Esophagus muscularis mucosa (tissue), 4 donors: ENCODE measurements around the gene TRIM29. TPM values are rescaled to one million over a fixed set of nuclear protein-coding genes. Genes with fewer than 3 reads are reported as not detected.

Source experiments
- DNase-seq: peaks from one replicate; pipeline ENCODE4 v3.0.0-alpha.2; 2017; ENCODE audit errors: extremely low spot score
- H3K27ac ChIP-seq, 4 donors: fragments of 200-600 bp; sonication (generic); replicated peaks in 1 of 4; 1 replicate in 3 of 4; 2 replicates in 1 of 4; pipeline ENCODE4 v1.5.1; 2016 to 2019; ENCODE audit warnings: mild to moderate bottlenecking in 1 of 4
- H3K27me3 ChIP-seq, 4 donors: fragments of 200-600 bp; sonication (generic); one replicate each; pipeline versions ENCODE4 v1.5.1 to v1.6.0; 2016 to 2019
- H3K36me3 ChIP-seq, 4 donors: fragments of 200-600 bp; sonication (generic); one replicate each; pipeline ENCODE4 v1.5.1; 2016 to 2019
- H3K4me1 ChIP-seq, 4 donors: fragments of 200-600 bp; sonication (generic); one replicate each; pipeline ENCODE4 v1.5.1; 2016 to 2019
- H3K4me3 ChIP-seq, 4 donors: fragments of 200-600 bp; sonication (generic); 1 replicate in 2 of 4; 2 replicates in 2 of 4; pipeline ENCODE4 v1.5.1; 2016 to 2019; ENCODE audit warnings: mild to moderate bottlenecking in 4 of 4, moderate library complexity in 1 of 4
- H3K9me3 ChIP-seq, 4 donors: fragments of 200-600 bp; sonication (generic); 1 replicate in 3 of 4; 2 replicates in 1 of 4; pipeline ENCODE4 v1.5.1; 2016 to 2019
- EP300 ChIP-seq: sonication (generic); formaldehyde crosslinking; IDR thresholded peaks from one replicate; pipeline ENCODE4 v1.6.1; 2017; ENCODE audit warnings: antibody characterized with exemption
- POLR2A ChIP-seq: fragments of 450-650 bp; IDR thresholded peaks from one replicate; pipeline ENCODE4 v1.6.1; 2017; ENCODE audit warnings: antibody characterized with exemption, moderate library complexity, mild to moderate bottlenecking, low read depth
- POLR2AphosphoS5 ChIP-seq, 2 donors: sonication (generic); formaldehyde crosslinking; IDR thresholded peaks; one replicate each; pipeline ENCODE4 v1.6.1; 2017; ENCODE audit warnings: antibody characterized with exemption in 2 of 2
- WGBS: methylation state at CpG from one replicate; pipeline ENCODE4 v1.1.5; 2018; 5-methylcytosine and 5-hydroxymethylcytosine counted together
- intact Hi-C: fragments of 100-400 bp; cut with DNase I; formaldehyde crosslinking; loops from one replicate; pipeline ENCODE4 v1.15.1; 2023
- total RNA-seq, 4 donors: library from RNA; depleted of rRNA; stranded (reverse); fragments of >200 nt; gene quantifications; one replicate each; pipeline versions ENCODE4 v1.1.0 to v1.2.1, GENCODE V29; 2016
- TF ChIP-seq, protein P1 (sequence below), 3 experiments: fragments of 200-600 bp in 2 of 3; fragments of 450-650 bp in 1 of 3; sonication (generic) in 2 of 3; IDR thresholded peaks; one replicate each; pipeline ENCODE4 v1.5.1; 2017 to 2019; ENCODE audit warnings: antibody characterized with exemption in 3 of 3, mild to moderate bottlenecking in 2 of 3, moderate library complexity in 1 of 3

The TRIM29 gene
- total RNA-seq, 4 donors from 2014 or later: 0.45 to 1.3 (median 0.75) TPM

DNA sequence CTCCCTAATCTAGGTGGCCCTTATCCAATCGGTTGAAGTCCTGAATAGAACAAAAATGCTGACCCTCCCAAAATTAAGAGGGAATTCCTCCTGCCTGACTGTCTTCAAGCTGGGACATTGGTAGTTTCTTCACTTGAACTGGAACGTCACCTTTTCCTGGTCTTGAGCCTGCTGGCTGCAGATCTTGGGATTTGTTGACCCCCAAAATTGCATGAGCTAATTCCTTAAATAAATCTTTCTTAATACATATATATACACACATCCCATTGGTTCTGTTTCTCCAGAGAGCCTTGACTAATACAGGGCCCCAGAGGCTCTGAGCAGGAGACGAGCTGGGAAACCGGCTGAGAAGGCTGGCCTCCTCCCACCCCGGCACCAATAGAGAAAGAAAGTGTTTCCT is 46.2 kb downstream of the TRIM29 start:
- intact Hi-C loops: no loop called here
- DNase-seq: no peak
- no peak overlapping the region for H3K27ac ChIP-seq
- H3K27me3 ChIP-seq: peaks cover 0 to 17% (median 0%) of the 10 kb centered on the region in 4 donors
- no peak overlapping the region for H3K4me3 ChIP-seq
- no peaks in the 10 kb centered on the region for H3K4me1 ChIP-seq
- no peaks in the 10 kb centered on the region for H3K9me3 ChIP-seq
- H3K36me3 ChIP-seq: no peaks in the 10 kb centered on the region
- WGBS: 89% methylated on average over 5 of the region's 5 CpGs
- TF ChIP-seq EP300 (no peak), POLR2A (no peak), POLR2AphosphoS5 (IDR thresholded peaks at IDR 0.05) (no peak)
- TF ChIP-seq, protein P1, sequence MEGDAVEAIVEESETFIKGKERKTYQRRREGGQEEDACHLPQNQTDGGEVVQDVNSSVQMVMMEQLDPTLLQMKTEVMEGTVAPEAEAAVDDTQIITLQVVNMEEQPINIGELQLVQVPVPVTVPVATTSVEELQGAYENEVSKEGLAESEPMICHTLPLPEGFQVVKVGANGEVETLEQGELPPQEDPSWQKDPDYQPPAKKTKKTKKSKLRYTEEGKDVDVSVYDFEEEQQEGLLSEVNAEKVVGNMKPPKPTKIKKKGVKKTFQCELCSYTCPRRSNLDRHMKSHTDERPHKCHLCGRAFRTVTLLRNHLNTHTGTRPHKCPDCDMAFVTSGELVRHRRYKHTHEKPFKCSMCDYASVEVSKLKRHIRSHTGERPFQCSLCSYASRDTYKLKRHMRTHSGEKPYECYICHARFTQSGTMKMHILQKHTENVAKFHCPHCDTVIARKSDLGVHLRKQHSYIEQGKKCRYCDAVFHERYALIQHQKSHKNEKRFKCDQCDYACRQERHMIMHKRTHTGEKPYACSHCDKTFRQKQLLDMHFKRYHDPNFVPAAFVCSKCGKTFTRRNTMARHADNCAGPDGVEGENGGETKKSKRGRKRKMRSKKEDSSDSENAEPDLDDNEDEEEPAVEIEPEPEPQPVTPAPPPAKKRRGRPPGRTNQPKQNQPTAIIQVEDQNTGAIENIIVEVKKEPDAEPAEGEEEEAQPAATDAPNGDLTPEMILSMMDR (IDR thresholded peaks at IDR 0.05): no peak

DNA sequence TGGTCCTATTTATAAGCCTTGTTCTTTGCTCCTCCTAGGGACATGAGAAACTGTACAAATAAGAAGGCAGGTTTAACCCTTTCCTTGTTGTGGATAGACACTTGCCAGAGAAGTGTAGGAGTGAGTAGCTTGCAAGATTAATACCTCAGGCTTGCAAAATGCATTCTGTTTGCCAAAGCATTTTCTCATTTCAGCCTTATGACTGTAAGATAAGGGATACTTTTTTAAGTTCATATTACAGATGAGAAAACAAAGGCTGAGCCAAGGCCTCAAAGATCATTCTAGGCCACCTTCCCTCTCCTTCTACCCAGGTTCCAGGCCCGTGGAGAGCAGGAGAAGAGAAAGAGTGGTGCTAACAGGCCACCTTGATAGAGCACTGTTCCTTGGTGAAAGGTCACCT is 46.8 kb downstream of the TRIM29 start:
- Histone ChIP-seq H3K27me3 (peaks cover 0 to 11% (median 0%) of the 10 kb centered on the region in 4 donors), H3K36me3 (no peaks in the 10 kb centered on the region), H3K27ac (no peak overlapping the region), H3K4me1 (no peaks in the 10 kb centered on the region), H3K4me3 (no peak overlapping the region), H3K9me3 (no peaks in the 10 kb centered on the region)
- DNase-seq: no peak
- intact Hi-C loops: no loop called here
- 63% methylated on average over 1 of the region's 1 CpG for WGBS
- TF ChIP-seq POLR2A (no peak), POLR2AphosphoS5 (IDR thresholded peaks at IDR 0.05) (no peak), EP300 (no peak)
- TF ChIP-seq, protein P1 (IDR thresholded peaks at IDR 0.05): no peak

DNA sequence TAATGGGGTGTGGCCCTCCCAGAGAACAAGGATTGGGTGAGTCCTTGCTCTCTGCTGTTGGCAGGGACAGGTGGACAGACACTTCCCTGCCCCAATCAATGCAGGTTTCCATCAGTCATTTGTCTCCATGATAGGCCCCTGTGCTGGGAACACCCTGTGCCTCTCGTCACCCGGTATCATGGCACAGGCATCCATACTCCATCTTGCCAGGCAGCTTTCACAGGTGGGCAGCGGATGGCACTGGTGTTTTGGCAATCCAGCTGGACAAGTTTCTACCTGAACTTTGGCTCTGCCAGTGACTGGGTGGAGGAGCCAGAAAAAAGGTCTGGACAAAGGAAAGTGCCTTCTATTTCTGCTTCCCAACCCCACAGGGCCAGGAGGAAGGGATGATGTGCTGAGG is 47.5 kb downstream of the TRIM29 start:
- intact Hi-C loops: no loop called here
- no peak for DNase-seq
- 95% methylated on average over 3 of the region's 3 CpGs for WGBS

DNA sequence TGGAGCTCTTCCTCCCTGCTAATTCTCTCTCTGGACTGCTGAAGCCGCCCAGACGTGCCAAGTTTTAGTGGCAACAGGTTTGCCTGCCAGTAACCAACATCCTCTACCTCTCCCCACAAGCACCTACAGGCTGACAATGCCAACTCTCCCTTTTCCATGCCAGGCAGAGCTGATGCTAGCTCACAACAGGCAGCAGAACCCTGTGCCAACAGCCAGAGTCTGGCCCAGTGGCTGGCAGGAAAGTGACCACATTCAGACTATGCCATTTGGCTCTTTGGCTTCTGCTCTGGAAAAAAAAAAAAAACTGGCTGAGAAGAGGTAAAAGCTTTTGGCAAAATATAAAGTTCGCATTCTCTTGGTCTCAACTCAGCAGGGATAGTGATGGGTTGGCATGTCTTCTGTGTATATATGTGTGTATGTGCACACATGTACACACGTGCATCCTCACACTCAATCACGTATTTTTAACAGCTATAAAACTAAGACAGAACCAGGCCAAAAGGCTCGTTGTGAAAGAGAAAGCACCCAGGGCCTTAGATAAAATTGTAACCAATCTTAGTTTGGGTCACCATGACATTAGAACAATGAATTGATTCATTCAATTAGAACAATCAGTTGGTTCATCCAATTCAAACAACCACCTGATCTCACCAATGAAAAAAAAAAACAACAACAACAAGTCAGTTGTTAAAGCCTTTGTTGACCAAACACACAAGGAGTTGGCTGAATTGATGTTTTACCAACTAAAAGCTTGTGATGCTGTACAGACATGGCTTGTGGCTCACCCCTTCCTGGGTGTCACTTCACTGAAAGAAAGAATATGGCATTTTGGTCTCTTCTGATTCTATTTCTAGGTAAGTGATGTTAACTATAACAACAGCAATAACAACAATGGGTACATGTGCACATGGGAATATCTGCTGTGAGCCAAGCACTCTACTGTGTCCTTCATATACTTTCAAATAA is 48.6 kb downstream of the TRIM29 start:
- TF ChIP-seq EP300: no peak
- TF ChIP-seq, protein P1 (IDR thresholded peaks at IDR 0.05): no peak
- TF ChIP-seq POLR2A: no peak
- TF ChIP-seq POLR2AphosphoS5 (IDR thresholded peaks at IDR 0.05): no peak
- WGBS: 77% methylated on average over 6 of the region's 6 CpGs
- H3K4me3 ChIP-seq: no peak overlapping the region
- H3K36me3 ChIP-seq: no peaks in the 10 kb centered on the region
- H3K9me3 ChIP-seq: no peaks in the 10 kb centered on the region
- H3K27me3 ChIP-seq: no peaks in the 10 kb centered on the region
- H3K4me1 ChIP-seq: no peaks in the 10 kb centered on the region
- DNase-seq: no peak
- intact Hi-C loops: no loop called here
- no peak overlapping the region for H3K27ac ChIP-seq

More for the DNA sequence above, 47.5 kb downstream of the TRIM29 start:
- Histone ChIP-seq H3K4me3 (no peak overlapping the region), H3K27ac (no peak overlapping the region), H3K27me3 (peaks cover 0 to 4% (median 0%) of the 10 kb centered on the region in 4 donors), H3K36me3 (no peaks in the 10 kb centered on the region), H3K4me1 (no peaks in the 10 kb centered on the region), H3K9me3 (no peaks in the 10 kb centered on the region)
- TF ChIP-seq POLR2AphosphoS5 (IDR thresholded peaks at IDR 0.05) (no peak), EP300 (no peak), POLR2A (no peak)
- TF ChIP-seq, protein P1 (IDR thresholded peaks at IDR 0.05): no peak
